Activated B cell treated with CpG ODN at 0.5 μM for 24 hours (primary cell): ENCODE data around the gene DLAT. TPM values are rescaled to one million over a fixed set of nuclear protein-coding genes. Genes with fewer than 3 reads are reported as not detected.
A peak's percentile ranks its signal among the peaks of the same experiment; 100 is the strongest.

Source experiments
- ATAC-seq: fragments of 200-7000 bp; cut with Tn5 transposase; one replicate; pipeline ENCODE4 v1.10.0; 2021; ENCODE audit warnings: low read depth, mild to moderate bottlenecking, moderate library complexity
- CTCF ChIA-PET: fragments of 350-600 bp; sonication (Branson Sonifier 250); formaldehyde crosslinking; loops from one replicate; lab custom pipeline; 2021; ENCODE audit warnings: antibody characterized with exemption; lab: Charles Lee
- POLR2A ChIA-PET: fragments of 350-600 bp; sonication (Branson Sonifier 250); formaldehyde crosslinking; loops from one replicate; lab custom pipeline; 2021; ENCODE audit warnings: antibody characterized with exemption; lab: Charles Lee
- DNase-seq: peaks from one replicate; pipeline ENCODE4 v3.0.0; 2022
- H3K27ac Mint-ChIP-seq: one replicate; pipeline ENCODE4 v1.8.0; 2020; ENCODE audit warnings: mixed read lengths
- H3K27me3 Mint-ChIP-seq: one replicate; pipeline ENCODE4 v1.8.0; 2021; ENCODE audit warnings: mixed read lengths
- H3K36me3 Mint-ChIP-seq: one replicate; pipeline ENCODE4 v1.8.0; 2021; ENCODE audit warnings: low read depth, mixed read lengths
- H3K4me1 Mint-ChIP-seq: one replicate; pipeline ENCODE4 v1.8.0; 2021; ENCODE audit warnings: mixed read lengths
- H3K4me3 Mint-ChIP-seq: one replicate; pipeline ENCODE4 v1.8.0; 2020; ENCODE audit warnings: mild to moderate bottlenecking, mixed read lengths
- H3K9me3 Mint-ChIP-seq: one replicate; pipeline ENCODE4 v1.8.0; 2020; ENCODE audit warnings: mixed read lengths
- intact Hi-C: fragments of 100-400 bp; cut with micrococcal nuclease; formaldehyde crosslinking; loops from one replicate; pipeline ENCODE4 v1.15.1; 2024
- total RNA-seq: library from RNA; stranded (reverse); gene quantifications from 2 replicates; pipeline ENCODE4 v1.2.3, GENCODE V29; 2022
- TF ChIP-seq, protein P1 (sequence below): fragments of 200-600 bp; IDR thresholded peaks from one replicate; pipeline ENCODE4 v1.8.0; 2022; ENCODE audit warnings: antibody characterized with exemption, mild to moderate bottlenecking

DLAT gene
- 27.5 and 31.5 TPM in 2 replicates for total RNA-seq

DNA sequence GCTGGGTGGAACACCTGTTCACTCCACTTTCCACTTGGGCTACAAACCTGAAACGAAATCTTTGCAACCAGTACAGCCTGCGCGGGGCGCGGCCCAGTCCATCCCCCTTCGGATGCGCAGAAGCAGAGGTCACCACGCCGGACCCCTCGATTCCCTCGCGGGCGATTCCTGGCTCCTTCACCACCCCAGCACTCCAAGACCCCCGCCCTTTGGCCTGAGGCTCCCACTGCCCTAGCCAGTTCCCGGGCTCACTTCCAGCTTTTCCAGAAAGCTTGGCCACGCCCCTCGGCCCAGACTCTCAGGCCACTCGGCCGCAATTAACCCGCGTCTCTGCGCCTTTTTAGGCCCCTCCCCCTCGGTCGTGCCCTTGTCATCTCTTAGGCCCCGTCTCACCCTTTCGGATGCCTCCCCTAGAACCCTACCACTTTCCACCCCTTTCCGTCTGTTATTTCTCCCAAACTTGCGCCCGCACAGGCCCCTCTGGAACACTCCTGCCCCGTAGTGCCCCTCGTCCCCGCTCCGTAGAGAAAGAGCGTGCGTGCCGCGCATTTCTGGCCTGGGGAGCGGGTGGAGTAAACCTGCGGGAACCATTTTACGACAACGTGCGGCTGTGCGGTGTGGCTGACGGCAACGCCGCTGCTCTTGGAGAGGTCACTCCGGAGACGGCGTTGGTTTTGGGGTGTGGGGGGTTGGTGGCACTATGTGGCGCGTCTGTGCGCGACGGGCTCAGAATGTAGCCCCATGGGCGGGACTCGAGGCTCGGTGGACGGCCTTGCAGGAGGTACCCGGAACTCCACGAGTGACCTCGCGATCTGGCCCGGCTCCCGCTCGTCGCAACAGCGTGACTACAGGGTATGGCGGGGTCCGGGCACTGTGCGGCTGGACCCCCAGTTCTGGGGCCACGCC, at the start of gene DLAT:
TSS of gene DLAT (plus strand) at position 636 of the 906 bp plus-strand sequence. CDS start at position 701, 65 bp downstream.
- DNase-seq = peak; percentile 78
- Mint-ChIP-seq H3K4me1 (peaks cover 37% of the 10 kb centered on the region), H3K27ac (peak within 1 kb of the TSS; percentile 100), H3K4me3 (peak within 1 kb of the TSS; percentile 100), H3K27me3 (no peaks in the 10 kb centered on the region), H3K9me3 (no peaks in the 10 kb centered on the region), H3K36me3 (peaks cover 33% of the 10 kb centered on the region)
- peak; percentile 77 for ATAC-seq
- TF ChIP-seq, protein P1, sequence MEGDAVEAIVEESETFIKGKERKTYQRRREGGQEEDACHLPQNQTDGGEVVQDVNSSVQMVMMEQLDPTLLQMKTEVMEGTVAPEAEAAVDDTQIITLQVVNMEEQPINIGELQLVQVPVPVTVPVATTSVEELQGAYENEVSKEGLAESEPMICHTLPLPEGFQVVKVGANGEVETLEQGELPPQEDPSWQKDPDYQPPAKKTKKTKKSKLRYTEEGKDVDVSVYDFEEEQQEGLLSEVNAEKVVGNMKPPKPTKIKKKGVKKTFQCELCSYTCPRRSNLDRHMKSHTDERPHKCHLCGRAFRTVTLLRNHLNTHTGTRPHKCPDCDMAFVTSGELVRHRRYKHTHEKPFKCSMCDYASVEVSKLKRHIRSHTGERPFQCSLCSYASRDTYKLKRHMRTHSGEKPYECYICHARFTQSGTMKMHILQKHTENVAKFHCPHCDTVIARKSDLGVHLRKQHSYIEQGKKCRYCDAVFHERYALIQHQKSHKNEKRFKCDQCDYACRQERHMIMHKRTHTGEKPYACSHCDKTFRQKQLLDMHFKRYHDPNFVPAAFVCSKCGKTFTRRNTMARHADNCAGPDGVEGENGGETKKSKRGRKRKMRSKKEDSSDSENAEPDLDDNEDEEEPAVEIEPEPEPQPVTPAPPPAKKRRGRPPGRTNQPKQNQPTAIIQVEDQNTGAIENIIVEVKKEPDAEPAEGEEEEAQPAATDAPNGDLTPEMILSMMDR = no peak
- ChIA-PET POLR2A (interaction anchor here (1.0 to 2.1 kb wide), 9 partner anchors 10 to 422 kb away, joined by 3 to 12 read pairs (median 5); partner anchors contain the start of genes ALG9, SDHD, SIK2 and TIMM8B), CTCF (interaction anchor here (1.3 kb wide), 2 partner anchors 43 to 46 kb away, joined by 3 read pairs; no protein-coding TSS in a partner anchor)
- intact Hi-C loops = loop anchor here (1.0 to 5.0 kb wide), 10 partner anchors 9 to 423 kb away; partner anchors contain the start of genes ALG9, CFAP68, FDXACB1 and NKAPD1

DNA sequence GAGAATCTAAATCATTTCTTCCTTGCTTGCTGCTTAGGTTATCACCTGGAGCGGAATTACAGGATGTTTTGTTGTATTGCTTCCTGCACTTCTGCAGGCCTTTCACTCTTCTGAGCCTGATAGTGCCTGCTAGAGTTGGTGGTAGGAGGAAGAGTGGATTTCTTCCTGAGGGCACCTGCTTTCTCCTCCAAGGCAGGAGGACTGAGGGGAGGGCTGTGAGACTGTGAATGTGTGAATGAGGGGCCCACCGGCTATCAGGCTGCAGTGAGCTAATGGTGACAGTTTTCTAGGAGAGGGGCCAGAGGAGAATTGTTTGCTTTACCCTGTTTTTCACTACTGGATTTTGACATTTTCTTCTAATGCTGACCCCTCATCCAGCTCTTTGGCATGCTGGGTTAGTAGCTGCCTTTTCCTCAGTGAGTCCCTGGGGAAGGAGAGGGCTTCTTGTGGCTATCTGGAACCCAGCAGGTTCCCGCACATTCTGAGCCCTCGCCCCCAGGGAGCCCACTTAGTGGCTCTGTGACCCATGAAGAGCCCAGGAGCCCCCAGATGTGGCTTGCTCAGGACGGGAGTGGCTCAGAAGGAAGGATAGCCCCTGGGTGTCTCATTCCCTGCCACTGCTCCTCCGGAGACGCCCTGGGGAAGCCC, 49.0 kb upstream of the DLAT start:
- no peak overlapping the region for H3K27ac Mint-ChIP-seq
- no peaks in the 10 kb centered on the region for H3K36me3 Mint-ChIP-seq
- CTCF ChIA-PET = interaction anchor here (1.2 kb wide), 1 partner anchor 14 kb away, joined by 3 read pairs; no protein-coding TSS in a partner anchor
- no peak for ATAC-seq
- no peak for DNase-seq
- H3K9me3 Mint-ChIP-seq = no peaks in the 10 kb centered on the region
- intact Hi-C loops = no loop called here
- TF ChIP-seq, protein P1 = no peak
- H3K4me3 Mint-ChIP-seq = peak overlapping the region; percentile 61
- POLR2A ChIA-PET = no interaction called here
- peaks cover 21% of the 10 kb centered on the region for H3K27me3 Mint-ChIP-seq
- H3K4me1 Mint-ChIP-seq = peaks cover 17% of the 10 kb centered on the region

DNA sequence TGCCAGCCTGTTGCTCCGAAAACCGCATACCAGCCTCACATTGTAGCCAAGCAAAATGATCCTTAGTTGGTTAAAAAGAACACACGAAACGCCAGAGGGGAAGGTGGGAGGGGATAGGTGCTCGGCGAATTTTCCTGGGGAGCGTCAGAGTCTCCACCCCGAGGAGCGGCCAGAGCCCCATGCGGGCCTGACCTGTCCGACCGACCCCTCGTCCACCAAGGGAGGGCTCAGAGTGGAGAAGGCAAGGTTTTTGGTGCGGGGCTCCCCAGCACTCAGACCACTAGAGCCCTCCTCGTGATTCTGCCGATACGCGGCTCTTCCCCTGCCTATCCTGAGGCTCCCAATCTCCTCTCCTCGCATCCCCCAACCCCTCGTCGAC, 48.5 kb upstream of the DLAT start:
- intact Hi-C loops = no loop called here
- Mint-ChIP-seq H3K4me3 (peak overlapping the region; percentile 61), H3K4me1 (peaks cover 17% of the 10 kb centered on the region), H3K27me3 (peaks cover 21% of the 10 kb centered on the region), H3K27ac (no peak overlapping the region), H3K36me3 (no peaks in the 10 kb centered on the region), H3K9me3 (no peaks in the 10 kb centered on the region)
- TF ChIP-seq, protein P1 = no peak
- ChIA-PET POLR2A (no interaction called here), CTCF (interaction anchor here (1.5 kb wide), 1 partner anchor 43 kb away, joined by 3 read pairs; no protein-coding TSS in a partner anchor)
- DNase-seq = no peak
- ATAC-seq = no peak

DNA sequence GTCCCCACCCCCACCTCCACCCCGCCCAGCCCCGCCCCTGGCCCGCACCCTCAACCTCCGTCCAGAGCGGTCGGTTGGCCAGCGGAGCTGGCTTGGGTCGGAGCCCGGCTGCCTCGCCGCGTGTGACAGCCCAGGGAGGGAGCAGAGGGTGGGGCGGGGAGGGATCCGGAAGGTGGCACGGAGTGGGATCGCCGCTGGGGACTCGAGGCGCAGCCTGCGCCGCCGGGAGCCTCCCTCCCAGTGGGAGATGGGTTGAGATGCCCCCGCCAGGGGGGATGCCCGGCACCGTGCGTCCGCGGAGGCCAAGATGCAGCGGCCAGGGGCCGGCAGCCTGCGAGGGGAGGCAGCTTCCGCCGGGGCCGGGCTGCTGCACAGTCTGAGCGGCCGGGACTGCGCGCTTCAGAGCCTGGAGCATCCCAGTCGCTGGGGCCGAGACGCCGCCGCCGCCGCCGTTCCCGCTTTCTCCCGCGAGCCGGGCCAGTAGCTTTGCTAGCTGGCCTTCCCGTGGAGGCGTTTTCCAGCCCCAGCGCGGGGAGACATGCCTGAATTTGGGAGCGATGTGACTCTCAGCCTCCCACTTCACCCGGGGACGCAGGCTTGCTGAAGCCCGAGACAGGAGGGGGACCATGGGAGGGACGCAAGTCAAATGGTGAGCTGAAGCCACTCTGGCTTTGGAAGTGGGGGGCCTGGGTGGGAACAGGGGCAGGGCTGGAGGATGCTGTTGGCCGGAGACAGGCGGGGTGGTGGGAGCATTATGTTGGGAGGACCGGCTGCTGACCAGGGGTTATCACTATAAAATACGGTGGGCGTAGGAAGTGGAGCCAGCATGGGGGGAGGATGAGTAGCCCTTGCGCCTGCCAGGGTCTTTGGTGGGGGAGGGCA, 47.8 kb upstream of the DLAT start:
- Mint-ChIP-seq H3K9me3 (no peaks in the 10 kb centered on the region), H3K36me3 (no peaks in the 10 kb centered on the region), H3K4me3 (peak overlapping the region; percentile 70), H3K4me1 (peaks cover 16% of the 10 kb centered on the region), H3K27me3 (peaks cover 21% of the 10 kb centered on the region), H3K27ac (no peak overlapping the region)
- peak; percentile 69 for ATAC-seq
- ChIA-PET CTCF (interaction anchor here (1.0 to 1.5 kb wide), 2 partner anchors 43 to 46 kb away, joined by 3 read pairs; no protein-coding TSS in a partner anchor), POLR2A (no interaction called here)
- intact Hi-C loops = no loop called here
- peak; percentile 30 for DNase-seq
- TF ChIP-seq, protein P1 = no peak
